ENCODE measurements around the gene SPATA9.

DNA sequence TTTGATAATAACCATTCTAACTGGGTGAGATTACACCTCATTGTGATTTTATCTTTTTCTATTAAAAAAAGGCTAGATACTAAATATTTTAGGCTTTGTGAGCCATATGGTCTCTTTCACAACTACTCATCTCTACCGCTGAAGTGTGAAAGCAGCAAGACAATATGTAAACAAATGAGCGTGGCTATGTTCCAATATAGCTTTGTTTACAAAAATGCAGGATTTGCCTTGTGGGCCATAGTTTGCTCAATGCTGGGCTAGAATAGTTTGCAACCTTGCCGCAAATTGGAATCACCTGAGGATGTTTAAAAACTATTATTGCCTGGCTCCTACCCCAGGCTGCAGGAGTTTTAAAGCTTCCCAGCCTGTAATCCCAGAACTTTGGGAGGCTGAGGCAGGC lies 73.1 kb downstream of the SPATA9 start:
- TF ChIP-seq, protein P1, sequence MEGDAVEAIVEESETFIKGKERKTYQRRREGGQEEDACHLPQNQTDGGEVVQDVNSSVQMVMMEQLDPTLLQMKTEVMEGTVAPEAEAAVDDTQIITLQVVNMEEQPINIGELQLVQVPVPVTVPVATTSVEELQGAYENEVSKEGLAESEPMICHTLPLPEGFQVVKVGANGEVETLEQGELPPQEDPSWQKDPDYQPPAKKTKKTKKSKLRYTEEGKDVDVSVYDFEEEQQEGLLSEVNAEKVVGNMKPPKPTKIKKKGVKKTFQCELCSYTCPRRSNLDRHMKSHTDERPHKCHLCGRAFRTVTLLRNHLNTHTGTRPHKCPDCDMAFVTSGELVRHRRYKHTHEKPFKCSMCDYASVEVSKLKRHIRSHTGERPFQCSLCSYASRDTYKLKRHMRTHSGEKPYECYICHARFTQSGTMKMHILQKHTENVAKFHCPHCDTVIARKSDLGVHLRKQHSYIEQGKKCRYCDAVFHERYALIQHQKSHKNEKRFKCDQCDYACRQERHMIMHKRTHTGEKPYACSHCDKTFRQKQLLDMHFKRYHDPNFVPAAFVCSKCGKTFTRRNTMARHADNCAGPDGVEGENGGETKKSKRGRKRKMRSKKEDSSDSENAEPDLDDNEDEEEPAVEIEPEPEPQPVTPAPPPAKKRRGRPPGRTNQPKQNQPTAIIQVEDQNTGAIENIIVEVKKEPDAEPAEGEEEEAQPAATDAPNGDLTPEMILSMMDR (IDR thresholded peaks at IDR 0.05), result no peak
- TF ChIP-seq TCF7L2 (IDR thresholded peaks at IDR 0.05; ENCODE audit: low read depth, low read length) (no peak), SIN3A (IDR thresholded peaks at IDR 0.05; ENCODE audit: borderline replicate concordance, insufficient read depth, low read depth, low read length) (no peak), POLR2AphosphoS5 (IDR thresholded peaks at IDR 0.05; ENCODE audit: low read depth, low read length) (no peak)
- TF ChIP-seq, protein P2, sequence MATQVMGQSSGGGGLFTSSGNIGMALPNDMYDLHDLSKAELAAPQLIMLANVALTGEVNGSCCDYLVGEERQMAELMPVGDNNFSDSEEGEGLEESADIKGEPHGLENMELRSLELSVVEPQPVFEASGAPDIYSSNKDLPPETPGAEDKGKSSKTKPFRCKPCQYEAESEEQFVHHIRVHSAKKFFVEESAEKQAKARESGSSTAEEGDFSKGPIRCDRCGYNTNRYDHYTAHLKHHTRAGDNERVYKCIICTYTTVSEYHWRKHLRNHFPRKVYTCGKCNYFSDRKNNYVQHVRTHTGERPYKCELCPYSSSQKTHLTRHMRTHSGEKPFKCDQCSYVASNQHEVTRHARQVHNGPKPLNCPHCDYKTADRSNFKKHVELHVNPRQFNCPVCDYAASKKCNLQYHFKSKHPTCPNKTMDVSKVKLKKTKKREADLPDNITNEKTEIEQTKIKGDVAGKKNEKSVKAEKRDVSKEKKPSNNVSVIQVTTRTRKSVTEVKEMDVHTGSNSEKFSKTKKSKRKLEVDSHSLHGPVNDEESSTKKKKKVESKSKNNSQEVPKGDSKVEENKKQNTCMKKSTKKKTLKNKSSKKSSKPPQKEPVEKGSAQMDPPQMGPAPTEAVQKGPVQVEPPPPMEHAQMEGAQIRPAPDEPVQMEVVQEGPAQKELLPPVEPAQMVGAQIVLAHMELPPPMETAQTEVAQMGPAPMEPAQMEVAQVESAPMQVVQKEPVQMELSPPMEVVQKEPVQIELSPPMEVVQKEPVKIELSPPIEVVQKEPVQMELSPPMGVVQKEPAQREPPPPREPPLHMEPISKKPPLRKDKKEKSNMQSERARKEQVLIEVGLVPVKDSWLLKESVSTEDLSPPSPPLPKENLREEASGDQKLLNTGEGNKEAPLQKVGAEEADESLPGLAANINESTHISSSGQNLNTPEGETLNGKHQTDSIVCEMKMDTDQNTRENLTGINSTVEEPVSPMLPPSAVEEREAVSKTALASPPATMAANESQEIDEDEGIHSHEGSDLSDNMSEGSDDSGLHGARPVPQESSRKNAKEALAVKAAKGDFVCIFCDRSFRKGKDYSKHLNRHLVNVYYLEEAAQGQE (IDR thresholded peaks at IDR 0.05; ENCODE audit: insufficient read depth in 1 of 2, low read depth in 2 of 2, low read length in 1 of 2), result no peak
